ENCODE results near the gene C6orf62. TPM values are rescaled to one million over a fixed set of nuclear protein-coding genes. Genes with fewer than 3 reads are reported as not detected.
"Not testable (repeated sequence)": the region's sequence is repeated elsewhere in the genome, so short reads cannot be mapped to it uniquely, and the experiment has no call there.

C6orf62 gene
- total RNA-seq, 1 donor from 2014 or later = 120 TPM

- no peak overlapping the region for H3K4me3 ChIP-seq
- intact Hi-C loops (cut with DNase I) = no loop called here
- DNase-seq (no peak), ATAC-seq (no peak)
- no peaks in the 10 kb centered on the region for H3K36me3 ChIP-seq
- no peak overlapping the region for H3K27ac ChIP-seq
- H3K4me1 ChIP-seq = no peaks in the 10 kb centered on the region
- no peak for TF ChIP-seq CTCF (IDR thresholded peaks at IDR 0.05)
- H3K27me3 ChIP-seq = no peaks in the 10 kb centered on the region
- no peaks in the 10 kb centered on the region for H3K9me3 ChIP-seq
Observed at GRCh38 chr6:24761851-24762250, 42.9 kb upstream of the C6orf62 start.

- H3K27ac ChIP-seq = no peak overlapping the region
- ATAC-seq (peak; percentile 53), DNase-seq (no peak)
- no peak for TF ChIP-seq CTCF (IDR thresholded peaks at IDR 0.05)
- no peaks in the 10 kb centered on the region for H3K9me3 ChIP-seq
- intact Hi-C loops (cut with DNase I) = no loop called here
- H3K36me3 ChIP-seq = no peaks in the 10 kb centered on the region
- no peaks in the 10 kb centered on the region for H3K27me3 ChIP-seq
- H3K4me3 ChIP-seq = no peak overlapping the region
- H3K4me1 ChIP-seq = no peaks in the 10 kb centered on the region
Observed at GRCh38 chr6:24761193-24761835, 42.4 kb upstream of the C6orf62 start.

- no peak for ATAC-seq
- intact Hi-C loops (cut with DNase I) = no loop called here
- Histone ChIP-seq H3K4me1 (no peaks in the 10 kb centered on the region), H3K36me3 (no peaks in the 10 kb centered on the region), H3K27me3 (no peaks in the 10 kb centered on the region), H3K4me3 (no peak overlapping the region), H3K9me3 (no peaks in the 10 kb centered on the region), H3K27ac (no peak overlapping the region)
- DNase-seq = no peak
- no peak for TF ChIP-seq CTCF (IDR thresholded peaks at IDR 0.05)
Observed at GRCh38 chr6:24760210-24760609, 41.3 kb upstream of the C6orf62 start.

- intact Hi-C loops (cut with DNase I) = no loop called here
- DNase-seq (no peak), ATAC-seq (no peak)
- H3K4me3 ChIP-seq = no peak overlapping the region
- no peaks in the 10 kb centered on the region for H3K9me3 ChIP-seq
- H3K27me3 ChIP-seq = no peaks in the 10 kb centered on the region
- H3K27ac ChIP-seq = no peak overlapping the region
- no peaks in the 10 kb centered on the region for H3K36me3 ChIP-seq
- H3K4me1 ChIP-seq = no peaks in the 10 kb centered on the region
- no peak for TF ChIP-seq CTCF (IDR thresholded peaks at IDR 0.05)
Observed at GRCh38 chr6:24759718-24760117, 40.8 kb upstream of the C6orf62 start.

GRCh38 chr6:24757611-24758010 lies 38.7 kb upstream of the C6orf62 start:
- no peak for TF ChIP-seq CTCF (IDR thresholded peaks at IDR 0.05)
- peak; percentile 62 for ATAC-seq
- intact Hi-C loops (cut with DNase I) = no loop called here

GRCh38 chr6:24755279-24755678 lies 36.3 kb upstream of the C6orf62 start:
- Histone ChIP-seq H3K9me3 (no peaks in the 10 kb centered on the region), H3K4me1 (no peaks in the 10 kb centered on the region), H3K4me3 (no peak overlapping the region), H3K27ac (no peak overlapping the region), H3K27me3 (no peaks in the 10 kb centered on the region), H3K36me3 (no peaks in the 10 kb centered on the region)
- TF ChIP-seq CTCF (IDR thresholded peaks at IDR 0.05) = no peak
- intact Hi-C loops (cut with DNase I) = no loop called here
- ATAC-seq (no peak), DNase-seq (no peak)

More at GRCh38 chr6:24757611-24758010, 38.7 kb upstream of the C6orf62 start:
- H3K27ac ChIP-seq = no peak overlapping the region
- no peaks in the 10 kb centered on the region for H3K9me3 ChIP-seq
- H3K27me3 ChIP-seq = no peaks in the 10 kb centered on the region
- DNase-seq = no peak
- H3K36me3 ChIP-seq = no peaks in the 10 kb centered on the region
- no peaks in the 10 kb centered on the region for H3K4me1 ChIP-seq
- H3K4me3 ChIP-seq = no peak overlapping the region

- ATAC-seq; H3K27me3 ChIP-seq; intact Hi-C loops (cut with DNase I); H3K27ac ChIP-seq; H3K4me1 ChIP-seq; H3K4me3 ChIP-seq; DNase-seq; H3K9me3 ChIP-seq; H3K36me3 ChIP-seq: not testable (repeated sequence)
Observed at GRCh38 chr6:24754378-24754777, 35.4 kb upstream of the C6orf62 start.
